ENCODE measurements around the gene ITGA2B. TPM values are rescaled to one million over a fixed set of nuclear protein-coding genes. Genes with fewer than 3 reads are reported as not detected.

ITGA2B gene
- polyA plus RNA-seq, 1 experiment, result 0.15 TPM

GRCh38 chr17:44409309-44410028 lies 20.0 kb upstream of the ITGA2B start:
- CTCF ChIA-PET, result interaction anchor here (1.4 kb wide), 1 partner anchor 114 kb away, joined by 3 read pairs; no protein-coding TSS in a partner anchor
- Histone ChIP-seq H3K27ac (ENCODE audit: low read depth, low read length) (no peak overlapping the region), H3K27me3 (ENCODE audit: control insufficient read depth, insufficient read depth, low read length) (no peaks in the 10 kb centered on the region), H3K9me3 (ENCODE audit: control insufficient read depth, insufficient read depth, low read length) (no peaks in the 10 kb centered on the region), H3K4me3 (ENCODE audit: low read depth, low read length) (no peak overlapping the region)
- POLR2A ChIA-PET, result no interaction called here
- no peak for DNase-seq (ENCODE audit: low read depth, low spot score)
- no peak for TF ChIP-seq CTCF (IDR thresholded peaks at IDR 0.05; ENCODE audit: low read depth, low read length)

- DNase-seq (ENCODE audit: low read depth, low spot score), result no peak
- no peaks in the 10 kb centered on the region for H3K9me3 ChIP-seq (ENCODE audit: control insufficient read depth, insufficient read depth, low read length)
- ChIA-PET POLR2A (no interaction called here), CTCF (no interaction called here)
- H3K4me3 ChIP-seq (ENCODE audit: low read depth, low read length), result no peak overlapping the region
- TF ChIP-seq CTCF (IDR thresholded peaks at IDR 0.05; ENCODE audit: low read depth, low read length), result no peak
- no peak overlapping the region for H3K27ac ChIP-seq (ENCODE audit: low read depth, low read length)
- H3K27me3 ChIP-seq (ENCODE audit: control insufficient read depth, insufficient read depth, low read length), result no peaks in the 10 kb centered on the region
These were observed 19.3 kb upstream of the ITGA2B start for GRCh38 chr17:44408786-44409185.

- ChIA-PET POLR2A (no interaction called here), CTCF (interaction anchor here (1.0 to 5.5 kb wide), 3 partner anchors 17 to 235 kb away, joined by 4 to 62 read pairs (median 12); no protein-coding TSS in a partner anchor)
- TF ChIP-seq CTCF (IDR thresholded peaks at IDR 0.05; ENCODE audit: low read depth, low read length), result no peak
- Histone ChIP-seq H3K27me3 (ENCODE audit: control insufficient read depth, insufficient read depth, low read length) (no peaks in the 10 kb centered on the region), H3K27ac (ENCODE audit: low read depth, low read length) (no peak overlapping the region), H3K9me3 (ENCODE audit: control insufficient read depth, insufficient read depth, low read length) (no peaks in the 10 kb centered on the region), H3K4me3 (ENCODE audit: low read depth, low read length) (no peak overlapping the region)
- no peak for DNase-seq (ENCODE audit: low read depth, low spot score)
These were observed 13.2 kb upstream of the ITGA2B start for GRCh38 chr17:44402564-44403172.

GRCh38 chr17:44400226-44400847 lies 10.9 kb upstream of the ITGA2B start:
- peak; percentile 64 for TF ChIP-seq CTCF (IDR thresholded peaks at IDR 0.05; ENCODE audit: low read depth, low read length)
- H3K4me3 ChIP-seq (ENCODE audit: low read depth, low read length), result no peak overlapping the region
- CTCF ChIA-PET, result interaction anchor here (0.7 to 5.5 kb wide), 14 partner anchors 10 to 270 kb away, joined by 3 to 62 read pairs (median 5); partner anchors contain the start of genes FAM171A2, GPATCH8 and ITGA2B
- H3K27ac ChIP-seq (ENCODE audit: low read depth, low read length), result no peak overlapping the region
- H3K9me3 ChIP-seq (ENCODE audit: control insufficient read depth, insufficient read depth, low read length), result no peaks in the 10 kb centered on the region
- DNase-seq (ENCODE audit: low read depth, low spot score), result peak; percentile 7
- POLR2A ChIA-PET, result no interaction called here
- H3K27me3 ChIP-seq (ENCODE audit: control insufficient read depth, insufficient read depth, low read length), result no peaks in the 10 kb centered on the region
